ENCODE measurements around the gene SLCO1B1. TPM values are rescaled to one million over a fixed set of nuclear protein-coding genes. Genes with fewer than 3 reads are reported as not detected.

SLCO1B1 gene
- polyA plus RNA-seq, 1 experiment: not detected

DNA sequence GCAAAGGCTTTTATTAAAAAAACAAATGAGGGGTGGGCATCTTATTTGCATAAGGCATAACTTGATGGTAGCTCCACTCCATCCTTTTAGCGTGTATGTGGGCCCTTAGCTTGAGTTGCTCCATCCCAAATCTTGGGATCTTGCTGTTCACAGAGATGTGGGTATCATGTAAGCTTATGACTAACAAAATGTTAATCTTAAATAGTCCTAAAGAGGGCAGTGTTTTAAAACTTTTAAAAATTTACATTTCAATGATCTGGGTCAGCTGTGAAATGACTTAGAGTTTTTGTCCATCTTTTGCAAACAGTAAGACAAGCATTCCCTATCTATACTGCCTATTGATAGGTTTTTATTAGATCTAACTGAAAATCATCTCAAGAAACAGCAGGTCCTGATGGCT is 117.7 kb downstream of the SLCO1B1 start:
- TF ChIP-seq, protein P1, sequence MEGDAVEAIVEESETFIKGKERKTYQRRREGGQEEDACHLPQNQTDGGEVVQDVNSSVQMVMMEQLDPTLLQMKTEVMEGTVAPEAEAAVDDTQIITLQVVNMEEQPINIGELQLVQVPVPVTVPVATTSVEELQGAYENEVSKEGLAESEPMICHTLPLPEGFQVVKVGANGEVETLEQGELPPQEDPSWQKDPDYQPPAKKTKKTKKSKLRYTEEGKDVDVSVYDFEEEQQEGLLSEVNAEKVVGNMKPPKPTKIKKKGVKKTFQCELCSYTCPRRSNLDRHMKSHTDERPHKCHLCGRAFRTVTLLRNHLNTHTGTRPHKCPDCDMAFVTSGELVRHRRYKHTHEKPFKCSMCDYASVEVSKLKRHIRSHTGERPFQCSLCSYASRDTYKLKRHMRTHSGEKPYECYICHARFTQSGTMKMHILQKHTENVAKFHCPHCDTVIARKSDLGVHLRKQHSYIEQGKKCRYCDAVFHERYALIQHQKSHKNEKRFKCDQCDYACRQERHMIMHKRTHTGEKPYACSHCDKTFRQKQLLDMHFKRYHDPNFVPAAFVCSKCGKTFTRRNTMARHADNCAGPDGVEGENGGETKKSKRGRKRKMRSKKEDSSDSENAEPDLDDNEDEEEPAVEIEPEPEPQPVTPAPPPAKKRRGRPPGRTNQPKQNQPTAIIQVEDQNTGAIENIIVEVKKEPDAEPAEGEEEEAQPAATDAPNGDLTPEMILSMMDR (IDR thresholded peaks at IDR 0.05; ENCODE audit: insufficient read depth, low read depth, low read length): no peak
- DNase-seq (ENCODE audit: low read depth): no peak
- Histone ChIP-seq H3K36me3 (ENCODE audit: control insufficient read depth, insufficient read depth, low read length) (no peaks in the 10 kb centered on the region), H3K4me3 (ENCODE audit: low read depth, low read length) (no peak overlapping the region), H3K27me3 (ENCODE audit: control insufficient read depth, insufficient read depth, low read length) (no peaks in the 10 kb centered on the region)
- POLR2A ChIA-PET: no interaction called here
- CTCF ChIA-PET: interaction anchor here (0.8 to 1.0 kb wide), 2 partner anchors 20 to 432 kb away, joined by 3 to 4 read pairs; no protein-coding TSS in a partner anchor

DNA sequence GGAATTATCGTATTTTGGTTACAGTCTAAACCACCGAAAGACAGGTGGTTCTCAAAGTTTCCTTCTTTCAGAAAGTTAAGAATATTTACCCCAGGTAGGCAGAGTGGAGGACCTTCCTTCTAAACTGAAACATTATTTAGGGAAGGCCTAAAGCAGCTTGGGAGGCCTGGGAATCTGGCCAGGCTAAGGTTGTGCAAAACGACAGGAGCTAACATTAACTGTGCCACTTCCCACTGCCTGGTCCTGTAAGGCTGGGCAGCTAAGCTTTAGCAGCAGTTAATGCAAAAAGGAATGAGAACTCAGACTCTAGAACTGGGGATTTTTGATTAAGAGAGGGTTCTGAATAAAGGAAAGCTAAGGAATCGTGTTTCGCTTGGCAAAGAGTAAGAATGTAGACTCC is 121.1 kb downstream of the SLCO1B1 start:
- POLR2A ChIA-PET: no interaction called here
- CTCF ChIA-PET: interaction anchor here (0.5 kb wide), 1 partner anchor 783 kb away, joined by 3 read pairs; no protein-coding TSS in a partner anchor
- TF ChIP-seq, protein P1 (IDR thresholded peaks at IDR 0.05; ENCODE audit: insufficient read depth, low read depth, low read length): no peak

DNA sequence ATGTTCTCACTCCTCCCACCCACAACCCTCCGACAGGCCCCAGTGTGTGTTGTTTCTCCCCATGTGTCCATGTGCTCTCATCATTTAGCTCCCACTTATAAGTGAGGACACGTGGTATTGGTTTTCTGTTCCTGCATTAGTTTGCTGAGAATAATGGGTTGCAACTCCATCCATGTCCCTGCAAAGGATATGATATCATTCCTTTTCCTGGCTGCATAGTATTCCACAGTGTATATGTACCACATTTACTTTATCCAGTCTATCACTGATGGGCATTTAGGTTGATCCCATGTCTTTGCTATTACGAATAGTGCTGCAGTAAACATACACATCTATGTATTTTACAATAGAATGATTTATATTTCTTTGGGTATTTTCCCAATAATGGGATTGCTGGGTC is 126.2 kb downstream of the SLCO1B1 start:
- no peak for DNase-seq (ENCODE audit: low read depth)
- Histone ChIP-seq H3K4me3 (ENCODE audit: low read depth, low read length) (no peak overlapping the region), H3K36me3 (ENCODE audit: control insufficient read depth, insufficient read depth, low read length) (no peaks in the 10 kb centered on the region), H3K27me3 (ENCODE audit: control insufficient read depth, insufficient read depth, low read length) (no peaks in the 10 kb centered on the region)
- ChIA-PET POLR2A (no interaction called here), CTCF (no interaction called here)
- TF ChIP-seq, protein P1 (IDR thresholded peaks at IDR 0.05; ENCODE audit: insufficient read depth, low read depth, low read length): no peak

More for the DNA sequence above, 121.1 kb downstream of the SLCO1B1 start:
- no peaks in the 10 kb centered on the region for H3K36me3 ChIP-seq (ENCODE audit: control insufficient read depth, insufficient read depth, low read length)
- no peak overlapping the region for H3K4me3 ChIP-seq (ENCODE audit: low read depth, low read length)
- H3K27me3 ChIP-seq (ENCODE audit: control insufficient read depth, insufficient read depth, low read length): no peaks in the 10 kb centered on the region
- no peak for DNase-seq (ENCODE audit: low read depth)

DNA sequence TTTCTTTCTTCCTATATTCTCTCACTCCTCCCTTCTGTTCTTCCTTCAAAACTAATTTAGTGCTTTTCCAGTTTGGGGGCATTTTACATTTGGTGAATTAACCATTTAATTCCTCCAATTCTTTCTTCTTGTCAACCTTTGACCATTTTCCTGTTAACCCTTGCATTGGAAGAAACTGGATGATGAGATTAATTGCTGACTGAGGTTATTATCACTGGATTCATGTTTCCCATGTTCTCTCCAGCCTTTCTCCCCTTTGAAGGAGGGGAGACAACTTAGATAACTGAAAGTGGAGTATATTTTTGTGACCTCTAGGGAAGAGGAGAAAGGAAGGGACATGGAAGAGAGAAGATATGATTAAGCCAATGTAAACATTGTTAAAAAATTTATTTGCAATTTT is 133.2 kb downstream of the SLCO1B1 start:
- H3K36me3 ChIP-seq (ENCODE audit: control insufficient read depth, insufficient read depth, low read length): no peaks in the 10 kb centered on the region
- TF ChIP-seq, protein P1 (IDR thresholded peaks at IDR 0.05; ENCODE audit: insufficient read depth, low read depth, low read length): no peak
- POLR2A ChIA-PET: no interaction called here
- no peaks in the 10 kb centered on the region for H3K27me3 ChIP-seq (ENCODE audit: control insufficient read depth, insufficient read depth, low read length)
- H3K4me3 ChIP-seq (ENCODE audit: low read depth, low read length): no peak overlapping the region
- no peak for DNase-seq (ENCODE audit: low read depth)
- CTCF ChIA-PET: no interaction called here

DNA sequence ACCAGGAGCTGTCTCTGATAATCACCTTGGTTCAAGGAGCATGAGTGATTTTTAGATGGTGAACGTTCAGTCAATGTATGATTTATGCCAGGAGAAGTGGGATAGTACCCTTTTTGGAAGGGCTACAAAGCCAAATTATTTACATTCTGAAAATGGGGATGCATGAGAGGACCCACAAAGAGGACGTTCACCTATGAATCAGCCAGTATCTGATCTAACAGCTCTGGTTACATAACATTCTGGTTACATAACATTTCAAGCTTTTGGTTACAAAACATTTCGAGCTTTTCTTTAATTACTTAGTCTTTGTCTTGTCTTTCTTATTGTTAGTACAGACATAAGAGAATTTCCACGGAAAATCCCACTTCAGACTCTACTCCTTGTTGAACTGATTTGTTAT is 134.9 kb downstream of the SLCO1B1 start:
- DNase-seq (ENCODE audit: low read depth): no peak
- Histone ChIP-seq H3K27me3 (ENCODE audit: control insufficient read depth, insufficient read depth, low read length) (no peaks in the 10 kb centered on the region), H3K4me3 (ENCODE audit: low read depth, low read length) (no peak overlapping the region), H3K36me3 (ENCODE audit: control insufficient read depth, insufficient read depth, low read length) (no peaks in the 10 kb centered on the region)
- POLR2A ChIA-PET: no interaction called here
- CTCF ChIA-PET: interaction anchor here (1.1 kb wide), 1 partner anchor 52 kb away, joined by 3 read pairs; no protein-coding TSS in a partner anchor
- TF ChIP-seq, protein P1 (IDR thresholded peaks at IDR 0.05; ENCODE audit: insufficient read depth, low read depth, low read length): no peak
